ENCODE results near the gene SPRY2.
A peak's percentile ranks its signal among the peaks of the same experiment; 100 is the strongest.
"Not testable (repeated sequence)": the region's sequence is repeated elsewhere in the genome, so short reads cannot be mapped to it uniquely, and the experiment has no call there.

The SPRY2 gene

DNA sequence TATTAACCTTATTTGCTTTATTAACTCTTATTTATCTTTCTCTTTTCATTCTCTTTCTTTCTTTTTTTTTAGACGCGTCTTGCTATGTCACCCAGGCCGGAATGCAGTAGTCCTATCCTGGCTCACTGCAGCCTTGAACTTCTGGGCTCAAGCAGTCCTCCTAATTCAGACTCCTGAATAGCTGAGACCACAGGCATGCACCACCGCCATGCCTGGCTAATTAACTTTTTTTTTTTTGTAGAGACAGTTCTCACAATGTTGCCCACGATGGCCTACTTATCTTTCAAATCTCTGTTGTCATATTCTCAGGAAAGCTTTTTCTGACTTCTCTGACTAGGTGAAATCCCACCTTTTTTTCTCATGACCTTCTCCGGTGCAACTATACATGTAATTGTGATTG is 7.8 kb upstream of the SPRY2 start:
- H3K4me3 ChIP-seq (ENCODE audit: low read depth, low read length): no peak overlapping the region
- TF ChIP-seq, protein P1, sequence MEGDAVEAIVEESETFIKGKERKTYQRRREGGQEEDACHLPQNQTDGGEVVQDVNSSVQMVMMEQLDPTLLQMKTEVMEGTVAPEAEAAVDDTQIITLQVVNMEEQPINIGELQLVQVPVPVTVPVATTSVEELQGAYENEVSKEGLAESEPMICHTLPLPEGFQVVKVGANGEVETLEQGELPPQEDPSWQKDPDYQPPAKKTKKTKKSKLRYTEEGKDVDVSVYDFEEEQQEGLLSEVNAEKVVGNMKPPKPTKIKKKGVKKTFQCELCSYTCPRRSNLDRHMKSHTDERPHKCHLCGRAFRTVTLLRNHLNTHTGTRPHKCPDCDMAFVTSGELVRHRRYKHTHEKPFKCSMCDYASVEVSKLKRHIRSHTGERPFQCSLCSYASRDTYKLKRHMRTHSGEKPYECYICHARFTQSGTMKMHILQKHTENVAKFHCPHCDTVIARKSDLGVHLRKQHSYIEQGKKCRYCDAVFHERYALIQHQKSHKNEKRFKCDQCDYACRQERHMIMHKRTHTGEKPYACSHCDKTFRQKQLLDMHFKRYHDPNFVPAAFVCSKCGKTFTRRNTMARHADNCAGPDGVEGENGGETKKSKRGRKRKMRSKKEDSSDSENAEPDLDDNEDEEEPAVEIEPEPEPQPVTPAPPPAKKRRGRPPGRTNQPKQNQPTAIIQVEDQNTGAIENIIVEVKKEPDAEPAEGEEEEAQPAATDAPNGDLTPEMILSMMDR (IDR thresholded peaks at IDR 0.05; ENCODE audit: borderline replicate concordance, insufficient read depth, low read depth, low read length): no peak

DNA sequence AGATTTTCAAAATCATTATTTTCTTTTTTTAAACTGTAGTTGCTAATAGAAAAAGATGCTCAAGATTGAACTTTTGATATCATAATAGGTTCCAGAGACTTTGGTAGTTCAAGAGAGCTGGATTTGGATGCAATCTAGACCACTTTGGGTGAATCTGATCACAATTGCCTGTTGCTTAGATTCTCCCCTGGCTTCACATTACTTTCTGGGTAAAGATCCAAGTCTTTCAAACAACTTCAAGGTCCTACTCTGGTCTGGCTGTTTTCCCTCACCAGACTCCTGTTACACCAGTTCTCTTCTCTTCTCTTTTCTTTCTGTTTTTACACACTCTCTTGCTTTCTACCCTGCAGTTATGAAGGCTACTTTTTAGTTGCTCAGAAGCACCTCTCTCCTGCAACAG is 7.4 kb upstream of the SPRY2 start:
- TF ChIP-seq, protein P1 (IDR thresholded peaks at IDR 0.05; ENCODE audit: borderline replicate concordance, insufficient read depth, low read depth, low read length): no peak
- H3K4me3 ChIP-seq (ENCODE audit: low read depth, low read length): no peak overlapping the region

DNA sequence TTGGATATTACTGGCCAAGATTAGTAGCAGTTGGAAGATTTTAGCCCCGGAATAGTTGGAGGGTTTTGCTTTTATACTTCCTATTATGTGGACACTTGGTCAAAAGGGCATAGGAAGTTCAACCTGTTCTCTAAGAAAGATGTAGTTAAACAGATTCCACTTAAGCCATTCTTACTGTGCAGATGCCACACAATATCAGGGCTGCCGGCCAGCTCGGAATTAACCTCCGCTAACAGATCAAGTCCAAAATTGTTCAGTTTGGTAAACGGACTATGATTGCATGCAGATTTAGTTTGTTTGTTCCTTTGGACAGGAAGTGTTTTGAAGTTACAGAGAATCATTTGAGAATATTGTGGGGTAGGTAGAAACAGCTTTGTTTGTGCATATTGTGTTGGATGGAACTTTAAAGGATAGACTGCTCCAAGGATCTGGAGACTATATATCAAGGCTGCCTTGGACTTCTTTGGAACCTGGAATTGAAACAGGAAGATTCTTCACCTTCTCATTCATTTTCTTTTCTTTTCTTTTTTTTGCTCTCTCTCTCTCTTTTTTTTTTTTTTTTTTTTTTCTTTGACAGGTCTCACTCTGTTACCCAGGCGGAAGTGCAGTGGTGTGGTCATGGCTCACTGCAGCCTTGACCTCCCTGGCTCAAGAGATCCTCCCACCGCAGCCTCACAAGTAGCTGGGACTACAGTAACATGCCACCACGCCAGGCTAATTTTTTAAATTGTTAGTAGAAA is 5.0 kb upstream of the SPRY2 start:
- H3K4me3 ChIP-seq (ENCODE audit: low read depth, low read length): no peak overlapping the region
- TF ChIP-seq, protein P1 (IDR thresholded peaks at IDR 0.05; ENCODE audit: borderline replicate concordance, insufficient read depth, low read depth, low read length): no peak

DNA sequence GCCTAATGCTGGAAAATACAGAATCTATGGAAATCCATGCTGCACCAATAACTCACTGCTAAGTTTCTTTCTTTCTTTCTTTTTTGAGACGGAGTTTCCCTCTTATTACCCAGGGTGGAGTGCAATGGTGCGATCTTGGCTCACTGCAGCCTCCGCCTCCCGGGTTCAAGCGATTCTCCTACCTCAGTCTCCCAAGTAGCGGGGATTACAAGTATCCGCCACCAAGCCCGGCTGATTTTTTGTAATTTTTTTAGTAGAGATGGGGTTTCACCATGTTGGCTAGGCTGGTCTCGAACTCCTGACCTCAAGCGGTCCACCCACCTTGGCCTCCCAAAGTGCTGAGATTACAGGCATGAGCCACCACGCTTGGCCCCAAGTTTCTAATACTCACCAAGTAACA is 3.1 kb upstream of the SPRY2 start:
- not testable (repeated sequence) for H3K4me3 ChIP-seq (ENCODE audit: low read depth, low read length)

DNA sequence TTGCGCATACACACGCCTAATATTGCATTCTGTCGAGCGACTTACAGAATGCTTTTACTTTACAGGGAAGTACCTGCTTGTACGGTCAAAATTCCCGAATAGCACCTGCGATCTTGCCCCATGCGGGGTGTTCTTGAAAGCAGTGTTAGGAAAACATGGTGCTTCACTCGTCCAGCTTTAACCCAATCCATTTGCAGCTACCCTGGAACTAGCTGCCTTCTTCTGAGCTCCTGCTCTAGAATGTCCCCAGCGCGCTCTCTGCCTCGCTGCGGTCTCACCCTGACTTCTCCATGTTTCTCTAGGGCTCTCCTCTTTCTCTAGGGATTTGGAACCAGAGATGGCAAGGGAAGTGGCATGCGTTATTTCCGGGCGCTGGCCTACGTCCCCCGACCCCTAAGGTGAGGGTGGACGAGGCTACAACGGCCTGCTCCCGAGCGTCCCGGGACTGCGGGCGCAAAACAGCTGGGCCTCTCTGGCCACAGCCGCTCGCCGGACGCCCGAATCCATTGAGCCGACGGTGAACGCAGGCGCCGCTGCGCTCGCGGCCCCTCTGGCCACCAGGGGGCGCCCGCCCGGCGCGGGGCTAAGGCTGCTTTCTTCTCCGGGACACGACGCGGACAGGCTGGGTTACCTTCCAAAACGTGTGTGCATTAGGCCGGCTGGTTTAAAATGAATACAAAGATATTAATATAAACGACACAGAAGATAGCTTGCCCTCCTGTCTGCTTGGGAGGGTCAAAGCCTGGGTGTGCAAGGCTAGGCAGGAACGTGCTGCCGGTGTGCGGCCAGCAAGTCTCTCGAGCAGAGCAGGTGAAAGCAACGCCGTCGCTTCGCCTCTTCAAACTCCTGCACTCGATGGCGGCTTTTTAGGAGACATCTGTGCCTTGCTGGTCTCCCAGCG is 1.8 kb upstream of the SPRY2 start:
- peak overlapping the region; percentile 26 for H3K4me3 ChIP-seq (ENCODE audit: low read depth, low read length)
- TF ChIP-seq, protein P1 (IDR thresholded peaks at IDR 0.05; ENCODE audit: borderline replicate concordance, insufficient read depth, low read depth, low read length): peak; percentile 99

DNA sequence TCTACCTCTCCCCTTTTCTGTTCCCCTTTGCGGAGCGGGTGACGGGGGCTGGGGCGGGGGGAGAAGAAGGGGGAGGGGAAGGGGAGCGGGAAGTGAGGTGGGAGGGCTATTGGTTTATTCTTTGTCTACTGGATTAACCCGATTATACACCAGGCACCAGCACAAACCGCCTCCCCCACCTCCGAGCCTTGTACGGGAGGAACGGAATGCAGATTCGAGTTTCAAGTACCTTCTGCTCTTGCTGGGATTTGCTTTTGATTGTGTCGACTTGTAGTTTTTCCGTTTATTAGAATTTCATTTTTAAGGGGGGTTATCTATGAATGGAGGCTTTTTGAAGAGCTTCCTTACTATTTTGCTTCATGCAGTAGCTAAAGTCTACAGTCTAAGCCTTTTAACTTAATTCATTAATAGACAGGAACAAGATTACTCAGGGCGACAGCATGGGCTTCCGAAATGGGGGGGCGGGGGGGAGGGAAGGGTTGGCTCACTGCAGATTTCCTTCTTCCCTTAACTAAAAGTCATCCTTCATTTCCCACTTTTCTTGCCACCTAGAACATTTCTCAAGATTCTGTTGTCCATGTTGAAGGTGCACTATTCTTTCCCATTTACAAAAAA is 937 bp upstream of the SPRY2 start:
- TF ChIP-seq, protein P1 (IDR thresholded peaks at IDR 0.05; ENCODE audit: borderline replicate concordance, insufficient read depth, low read depth, low read length): no peak
- no peak overlapping the region for H3K4me3 ChIP-seq (ENCODE audit: low read depth, low read length)

DNA sequence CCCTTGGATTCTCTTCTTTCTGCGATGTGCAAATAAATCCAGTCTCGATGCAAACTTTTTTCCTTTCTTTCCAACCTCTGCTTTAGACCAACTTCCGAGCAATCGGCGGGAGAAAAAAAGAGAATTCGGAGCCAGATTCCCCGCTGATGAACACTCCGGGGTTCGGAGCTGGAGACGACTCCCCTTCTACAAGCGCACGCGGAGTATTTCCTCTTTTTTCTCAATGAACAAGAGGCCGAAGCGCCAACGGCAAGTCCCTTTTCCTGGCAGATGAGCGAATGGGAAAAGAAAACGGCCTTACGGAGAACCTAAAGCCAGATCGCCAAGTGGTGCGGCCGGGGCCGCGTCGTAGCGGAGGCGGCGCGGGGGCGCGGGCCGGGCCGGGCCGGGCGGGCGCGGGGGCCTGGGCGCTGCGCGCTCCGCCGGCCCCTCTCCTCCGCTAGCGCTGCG is 250 bp downstream of the SPRY2 start:
- TF ChIP-seq, protein P1 (IDR thresholded peaks at IDR 0.05; ENCODE audit: borderline replicate concordance, insufficient read depth, low read depth, low read length): no peak
- peak overlapping the region; percentile 31 for H3K4me3 ChIP-seq (ENCODE audit: low read depth, low read length)

All from GM12875 (cell line).